ENCODE data around the gene MBOAT2. TPM values are rescaled to one million over a fixed set of nuclear protein-coding genes. Genes with fewer than 3 reads are reported as not detected.

Gene MBOAT2
- polyA plus RNA-seq, 1 donor (not counting 4 experiments of a cell fraction or from before 2014, with no cell fraction given) = 121 TPM

GRCh38 chr2:8819194-8819593 lies 184.3 kb downstream of the MBOAT2 start:
- Histone ChIP-seq H4K20me1 (ENCODE audit: control insufficient read depth, extremely low read depth, insufficient read depth, low read length) (no peaks in the 10 kb centered on the region), H3K27ac (ENCODE audit: control insufficient read depth, insufficient read depth, low read length) (no peak overlapping the region), H2AFZ (ENCODE audit: control insufficient read depth, low read length) (no peak overlapping the region), H3K27me3 (ENCODE audit: control insufficient read depth, extremely low read depth, insufficient read depth, low read length) (no peaks in the 10 kb centered on the region), H3K4me2 (ENCODE audit: control insufficient read depth, extremely low read depth, insufficient read depth, low read depth, low read length) (no peak overlapping the region), H3K4me3 (ENCODE audit: control insufficient read depth in 2 of 3, extremely low read depth in 1 of 3, insufficient read depth in 2 of 3, low read depth in 1 of 3, low read length in 3 of 3) (no peak overlapping the region), H3K79me2 (ENCODE audit: control insufficient read depth, insufficient read depth, low read length) (no peaks in the 10 kb centered on the region), H3K9me1 (ENCODE audit: control insufficient read depth, extremely low read depth, insufficient read depth, low read length) (no peaks in the 10 kb centered on the region), H3K9me3 (ENCODE audit: control insufficient read depth, low read depth, low read length) (no peaks in the 10 kb centered on the region), H3K36me3 (ENCODE audit: control insufficient read depth in 2 of 2, extremely low read depth in 1 of 2, insufficient read depth in 2 of 2, low read length in 2 of 2) (peaks cover 0 to 4% of the 10 kb centered on the region in 2 experiments), H3K4me1 (ENCODE audit: control insufficient read depth, extremely low read depth, insufficient read depth, low read length) (peaks cover 3% of the 10 kb centered on the region), H3K9ac (ENCODE audit: control insufficient read depth, extremely low read depth, insufficient read depth, low read length) (no peak overlapping the region)
- no peak for DNase-seq (ENCODE audit: low read depth, low spot score)
- peak; percentile 66 for FAIRE-seq
- TF ChIP-seq CTCF (optimal IDR thresholded peaks at IDR 0.05 in 1 of 3, IDR thresholded peaks at IDR 0.05 in 1 of 3, conservative IDR thresholded peaks at IDR 0.05 in 1 of 3; ENCODE audit: extremely low read depth in 1 of 3, insufficient read depth in 2 of 3, low read length in 3 of 3) (no peak), EZH2 (IDR thresholded peaks at IDR 0.05; ENCODE audit: low read length) (no peak)
- dilution Hi-C loops (cut with MboI; ENCODE audit: extremely low pct_ligation_motif_present, low sequenced_read_pairs) = no loop called here

- H3K4me3 ChIP-seq (ENCODE audit: control insufficient read depth in 2 of 3, extremely low read depth in 1 of 3, insufficient read depth in 2 of 3, low read depth in 1 of 3, low read length in 3 of 3) = no peak overlapping the region
- no peaks in the 10 kb centered on the region for H3K9me3 ChIP-seq (ENCODE audit: control insufficient read depth, low read depth, low read length)
- no peaks in the 10 kb centered on the region for H3K79me2 ChIP-seq (ENCODE audit: control insufficient read depth, insufficient read depth, low read length)
- FAIRE-seq (no peak), DNase-seq (ENCODE audit: low read depth, low spot score) (no peak)
- no peaks in the 10 kb centered on the region for H3K9me1 ChIP-seq (ENCODE audit: control insufficient read depth, extremely low read depth, insufficient read depth, low read length)
- no peaks in the 10 kb centered on the region for H4K20me1 ChIP-seq (ENCODE audit: control insufficient read depth, extremely low read depth, insufficient read depth, low read length)
- no peak overlapping the region for H3K9ac ChIP-seq (ENCODE audit: control insufficient read depth, extremely low read depth, insufficient read depth, low read length)
- no peak overlapping the region for H3K27ac ChIP-seq (ENCODE audit: control insufficient read depth, insufficient read depth, low read length)
- dilution Hi-C loops (cut with MboI; ENCODE audit: extremely low pct_ligation_motif_present, low sequenced_read_pairs) = no loop called here
- H3K4me2 ChIP-seq (ENCODE audit: control insufficient read depth, extremely low read depth, insufficient read depth, low read depth, low read length) = no peak overlapping the region
- H2AFZ ChIP-seq (ENCODE audit: control insufficient read depth, low read length) = no peak overlapping the region
- no peaks in the 10 kb centered on the region for H3K27me3 ChIP-seq (ENCODE audit: control insufficient read depth, extremely low read depth, insufficient read depth, low read length)
- peaks cover 3% of the 10 kb centered on the region for H3K4me1 ChIP-seq (ENCODE audit: control insufficient read depth, extremely low read depth, insufficient read depth, low read length)
- peaks cover 0 to 4% of the 10 kb centered on the region in 2 experiments for H3K36me3 ChIP-seq (ENCODE audit: control insufficient read depth in 2 of 2, extremely low read depth in 1 of 2, insufficient read depth in 2 of 2, low read length in 2 of 2)
- TF ChIP-seq EZH2 (IDR thresholded peaks at IDR 0.05; ENCODE audit: low read length) (no peak), CTCF (optimal IDR thresholded peaks at IDR 0.05 in 1 of 3, IDR thresholded peaks at IDR 0.05 in 1 of 3, conservative IDR thresholded peaks at IDR 0.05 in 1 of 3; ENCODE audit: extremely low read depth in 1 of 3, insufficient read depth in 2 of 3, low read length in 3 of 3) (no peak)
Measured at GRCh38 chr2:8817221-8817620, 186.3 kb downstream of the MBOAT2 start.

Measured in keratinocyte (primary cell).